Right renal pelvis (tissue), 4 donors: ENCODE measurements around the gene PDZRN4. TPM values are rescaled to one million over a fixed set of nuclear protein-coding genes. Genes with fewer than 3 reads are reported as not detected.
"Not testable (repeated sequence)": the region's sequence is repeated elsewhere in the genome, so short reads cannot be mapped to it uniquely, and the experiment has no call there.

ENCODE experiments used
- DNase-seq, 4 donors: peaks; one replicate each; pipeline ENCODE4 v3.0.0-alpha.2; 2013; ENCODE audit warnings: low read depth in 4 of 4, low spot score in 3 of 4, missing footprints in 1 of 4
- polyA plus RNA-seq, 4 donors: library from polyadenylated mRNA; unstranded; fragments of 120-200 nt; gene quantifications; one replicate each; pipeline ENCODE4 v1.2.1, GENCODE V29; 2013; ENCODE audit not compliant: insufficient read length in 4 of 4

The PDZRN4 gene
- polyA plus RNA-seq, 4 donors, result 4.3 to 6.3 (median 5.4) TPM

GRCh38 chr12:41536813-41537490, 348.8 kb downstream of the PDZRN4 start:
- DNase-seq, result no peak

GRCh38 chr12:41537522-41537921, 349.4 kb downstream of the PDZRN4 start:
- no peak for DNase-seq

GRCh38 chr12:41545761-41546160, 357.6 kb downstream of the PDZRN4 start:
- DNase-seq, result no peak

GRCh38 chr12:41547071-41547470, 359.0 kb downstream of the PDZRN4 start:
- DNase-seq, result not testable (repeated sequence)

- no peak for DNase-seq
Observed at GRCh38 chr12:41548926-41549325, 360.8 kb downstream of the PDZRN4 start.

- no peak for DNase-seq
Observed at GRCh38 chr12:41552588-41552987, 364.5 kb downstream of the PDZRN4 start.

- no peak for DNase-seq
Observed at GRCh38 chr12:41556176-41556575, 368.1 kb downstream of the PDZRN4 start.

GRCh38 chr12:41557344-41557743, 369.2 kb downstream of the PDZRN4 start:
- DNase-seq, result no peak

- no peak for DNase-seq
Observed at GRCh38 chr12:41558671-41559070, 370.6 kb downstream of the PDZRN4 start.

GRCh38 chr12:41563051-41563450, 374.9 kb downstream of the PDZRN4 start:
- no peak for DNase-seq

GRCh38 chr12:41564816-41565215, 376.7 kb downstream of the PDZRN4 start:
- no peak for DNase-seq

- no peak for DNase-seq
Observed at GRCh38 chr12:41566703-41567102, 378.6 kb downstream of the PDZRN4 start.

GRCh38 chr12:41573445-41573844, 385.3 kb downstream of the PDZRN4 start:
- no peak for DNase-seq

GRCh38 chr12:41576925-41577324, 388.8 kb downstream of the PDZRN4 start:
- DNase-seq, result no peak

- no peak for DNase-seq
Observed at GRCh38 chr12:41577995-41578394, 389.9 kb downstream of the PDZRN4 start.

GRCh38 chr12:41585784-41586183, 397.7 kb downstream of the PDZRN4 start:
- no peak for DNase-seq

GRCh38 chr12:41587574-41587973, 399.5 kb downstream of the PDZRN4 start:
- DNase-seq, result no peak

GRCh38 chr12:41589878-41590277, 401.8 kb downstream of the PDZRN4 start:
- no peak for DNase-seq

- DNase-seq, result no peak
Observed at GRCh38 chr12:41596190-41596589, 408.1 kb downstream of the PDZRN4 start.

- DNase-seq, result no peak
Observed at GRCh38 chr12:41604830-41605229, 416.7 kb downstream of the PDZRN4 start.

- no peak for DNase-seq
Observed at GRCh38 chr12:41605545-41606305, 417.6 kb downstream of the PDZRN4 start.
